ENCODE results near the gene CATSPERZ. TPM values are rescaled to one million over a fixed set of nuclear protein-coding genes. Genes with fewer than 3 reads are reported as not detected.
A peak's percentile ranks its signal among the peaks of the same experiment; 100 is the strongest.

The CATSPERZ gene
- total and polyA plus RNA-seq, 9 of the 15 experiments (the other 6 are each of a cell fraction or from before 2014, with no cell fraction given): 0.86 to 8.5 (median 3.5) TPM

DNA sequence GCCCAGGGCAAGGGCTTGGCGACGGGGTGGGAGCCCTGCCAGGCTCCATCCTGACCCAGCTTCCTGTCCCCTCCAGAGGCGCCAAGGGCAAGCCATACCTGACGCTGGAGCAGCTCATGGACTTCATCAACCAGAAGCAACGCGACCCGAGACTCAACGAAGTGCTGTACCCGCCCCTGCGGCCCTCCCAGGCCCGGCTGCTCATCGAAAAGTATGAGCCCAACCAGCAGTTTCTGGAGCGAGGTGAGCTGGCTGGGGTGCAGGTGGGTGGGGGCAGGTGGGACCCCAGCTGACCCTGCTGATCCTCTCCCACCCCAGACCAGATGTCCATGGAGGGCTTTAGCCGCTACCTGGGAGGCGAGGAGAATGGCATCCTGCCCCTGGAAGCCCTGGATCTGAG, 43.9 kb upstream of the CATSPERZ start:
- ChIA-PET POLR2A (interaction anchor here (0.9 to 4.4 kb wide), 2 partner anchors 8 to 13 kb away, joined by 4 to 43 read pairs; no protein-coding TSS in a partner anchor), CTCF (ENCODE audit: low intra/inter-chr PET ratio) (no interaction called here)
- intact Hi-C loops (cut with micrococcal nuclease): no loop called here
- H3K4me3 ChIP-seq: no peak overlapping the region
- peaks cover 6 to 60% of the 10 kb centered on the region in 2 experiments; a peak in 4 of 5 replicates for H3K4me1 ChIP-seq (replicated peaks in 1 of 2; ENCODE audit: control insufficient read depth in 2 of 2, insufficient read depth in 2 of 2, low read length in 2 of 2)
- no TSS peak for BruUV-seq (replicated peaks)
- FAIRE-seq (no peak), DNase-seq (ENCODE audit: extremely low read depth in 1 of 4, low spot score in 3 of 4) (no peak), ATAC-seq (no peak)
- peaks cover 27% of the 10 kb centered on the region for H3K79me2 ChIP-seq (ENCODE audit: control insufficient read depth, insufficient read depth, low read length)
- H3K27me3 ChIP-seq (ENCODE audit: control insufficient read depth in 2 of 2, insufficient read depth in 2 of 2, low read length in 2 of 2): no peaks in the 10 kb centered on the region
- H3K9ac ChIP-seq (ENCODE audit: insufficient read depth in 1 of 2, low read depth in 2 of 2, low read length in 2 of 2): peak overlapping the region in 1 of 2 experiments; percentile 76; a peak in 2 of 4 replicates
- no peak overlapping the region for H3K4me2 ChIP-seq (ENCODE audit: insufficient read depth, low read length)
- H3K9me3 ChIP-seq (replicated peaks; ENCODE audit: control insufficient read depth, insufficient read depth, low read depth, low read length): no peaks in the 10 kb centered on the region
- 95% methylated on average over 13 of the region's 15 CpGs for WGBS (ENCODE audit: insufficient coverage, low coverage, missing lambda C conversion rate)
- in situ Hi-C loops (cut with MboI): no loop called here
- no peak overlapping the region for H2AFZ ChIP-seq (ENCODE audit: low read depth, low read length)
- H4K20me1 ChIP-seq (replicated peaks; ENCODE audit: control insufficient read depth, insufficient read depth, low read length): peaks cover 11% of the 10 kb centered on the region
- H3K27ac ChIP-seq (ENCODE audit: extremely low read depth, low read depth, low read length): no peak overlapping the region
- H3K9me1 ChIP-seq (ENCODE audit: control insufficient read depth, insufficient read depth, low read length): no peaks in the 10 kb centered on the region
- H3K36me3 ChIP-seq (ENCODE audit: control insufficient read depth, insufficient read depth, low read length): peaks cover 75% of the 10 kb centered on the region
- peak; percentile 18; the same call in 1 of the 2 replicates for TF ChIP-seq RBFOX2 (IDR thresholded peaks at IDR 0.05; ENCODE audit: low read depth, low read length)
- no peak for TF ChIP-seq CHD1 (IDR thresholded peaks at IDR 0.05; ENCODE audit: low read length)

DNA sequence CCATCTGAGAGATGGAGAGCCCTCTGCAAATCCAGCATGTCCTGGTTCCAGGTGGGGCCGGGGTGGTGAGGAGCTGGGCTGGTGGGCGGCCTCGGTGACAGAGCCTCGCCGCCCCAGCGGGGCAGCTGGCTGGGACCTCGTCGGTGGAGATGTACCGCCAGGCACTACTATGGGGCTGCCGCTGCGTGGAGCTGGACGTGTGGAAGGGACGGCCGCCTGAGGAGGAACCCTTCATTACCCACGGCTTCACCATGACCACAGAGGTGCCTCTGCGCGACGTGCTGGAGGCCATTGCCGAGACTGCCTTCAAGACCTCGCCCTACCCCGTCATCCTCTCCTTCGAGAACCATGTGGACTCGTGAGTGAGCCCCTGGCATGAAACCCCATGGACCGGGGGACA, 41.8 kb upstream of the CATSPERZ start:
- peaks cover 92% of the 10 kb centered on the region for H3K36me3 ChIP-seq (ENCODE audit: control insufficient read depth, insufficient read depth, low read length)
- no peaks in the 10 kb centered on the region for H3K27me3 ChIP-seq (ENCODE audit: control insufficient read depth in 2 of 2, insufficient read depth in 2 of 2, low read length in 2 of 2)
- H4K20me1 ChIP-seq (replicated peaks; ENCODE audit: control insufficient read depth, insufficient read depth, low read length): peaks cover 4% of the 10 kb centered on the region; the same call in 1 of the 2 replicates
- WGBS (ENCODE audit: insufficient coverage, low coverage, missing lambda C conversion rate): 88% methylated on average over 20 of the region's 24 CpGs
- H3K27ac ChIP-seq (ENCODE audit: extremely low read depth, low read depth, low read length): no peak overlapping the region
- intact Hi-C loops (cut with micrococcal nuclease) (no loop called here), in situ Hi-C loops (cut with MboI) (no loop called here)
- POLR2A ChIA-PET: interaction anchor here (0.9 to 4.4 kb wide), 3 partner anchors 11 to 17 kb away, joined by 3 to 43 read pairs (median 5); partner anchors contain the start of genes FKBP2 and PPP1R14B
- BruUV-seq (replicated peaks): no TSS peak
- CTCF ChIA-PET (ENCODE audit: low intra/inter-chr PET ratio): no interaction called here
- peaks cover 6% of the 10 kb centered on the region for H3K79me2 ChIP-seq (ENCODE audit: control insufficient read depth, insufficient read depth, low read length)
- peaks cover 0 to 53% of the 10 kb centered on the region in 2 experiments; a peak in 3 of 5 replicates for H3K4me1 ChIP-seq (replicated peaks in 1 of 2; ENCODE audit: control insufficient read depth in 2 of 2, insufficient read depth in 2 of 2, low read length in 2 of 2)
- TF ChIP-seq, protein P1, sequence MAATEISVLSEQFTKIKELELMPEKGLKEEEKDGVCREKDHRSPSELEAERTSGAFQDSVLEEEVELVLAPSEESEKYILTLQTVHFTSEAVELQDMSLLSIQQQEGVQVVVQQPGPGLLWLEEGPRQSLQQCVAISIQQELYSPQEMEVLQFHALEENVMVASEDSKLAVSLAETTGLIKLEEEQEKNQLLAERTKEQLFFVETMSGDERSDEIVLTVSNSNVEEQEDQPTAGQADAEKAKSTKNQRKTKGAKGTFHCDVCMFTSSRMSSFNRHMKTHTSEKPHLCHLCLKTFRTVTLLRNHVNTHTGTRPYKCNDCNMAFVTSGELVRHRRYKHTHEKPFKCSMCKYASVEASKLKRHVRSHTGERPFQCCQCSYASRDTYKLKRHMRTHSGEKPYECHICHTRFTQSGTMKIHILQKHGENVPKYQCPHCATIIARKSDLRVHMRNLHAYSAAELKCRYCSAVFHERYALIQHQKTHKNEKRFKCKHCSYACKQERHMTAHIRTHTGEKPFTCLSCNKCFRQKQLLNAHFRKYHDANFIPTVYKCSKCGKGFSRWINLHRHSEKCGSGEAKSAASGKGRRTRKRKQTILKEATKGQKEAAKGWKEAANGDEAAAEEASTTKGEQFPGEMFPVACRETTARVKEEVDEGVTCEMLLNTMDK (IDR thresholded peaks at IDR 0.05; ENCODE audit: borderline replicate concordance, insufficient read depth, low read depth, low read length, poor library complexity, severe bottlenecking): no peak
- TF ChIP-seq CREBBP (IDR thresholded peaks at IDR 0.05; ENCODE audit: low read depth, low read length) (no peak), ZNF717 (CRISPR knock-in tag; IDR thresholded peaks at IDR 0.05) (no peak)
- TF ChIP-seq, protein P2, sequence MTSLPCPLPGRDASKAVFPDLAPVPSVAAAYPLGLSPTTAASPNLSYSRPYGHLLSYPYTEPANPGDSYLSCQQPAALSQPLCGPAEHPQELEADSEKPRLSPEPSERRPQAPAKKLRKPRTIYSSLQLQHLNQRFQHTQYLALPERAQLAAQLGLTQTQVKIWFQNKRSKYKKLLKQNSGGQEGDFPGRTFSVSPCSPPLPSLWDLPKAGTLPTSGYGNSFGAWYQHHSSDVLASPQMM (CRISPR knock-in tag; IDR thresholded peaks at IDR 0.05): no peak
- no peaks in the 10 kb centered on the region for H3K9me3 ChIP-seq (replicated peaks; ENCODE audit: control insufficient read depth, insufficient read depth, low read depth, low read length)
- DNase-seq (ENCODE audit: extremely low read depth in 1 of 4, low spot score in 3 of 4) (no peak), ATAC-seq (no peak), FAIRE-seq (no peak)
- H2AFZ ChIP-seq (ENCODE audit: low read depth, low read length): no peak overlapping the region
- H3K4me2 ChIP-seq (ENCODE audit: insufficient read depth, low read length): no peak overlapping the region
- H3K9me1 ChIP-seq (ENCODE audit: control insufficient read depth, insufficient read depth, low read length): no peaks in the 10 kb centered on the region
- no peak overlapping the region for H3K4me3 ChIP-seq
- H3K9ac ChIP-seq (ENCODE audit: insufficient read depth in 1 of 2, low read depth in 2 of 2, low read length in 2 of 2): no peak overlapping the region; a peak in 1 of 4 replicates
